Body of pancreas (tissue), 4 donors: ENCODE data around the gene NRP1.

Source experiments
- POLR2A ChIP-seq, 3 donors: fragments of 450-650 bp; IDR thresholded peaks; one replicate each; pipeline ENCODE4 v1.6.1; 2016; ENCODE audit warnings: antibody characterized with exemption in 3 of 3, mild to moderate bottlenecking in 2 of 3
- TF ChIP-seq, protein P1 (sequence below), 7 experiments: fragments of 450-650 bp in 4 of 7; fragments of 200-600 bp in 3 of 7; sonication (generic) in 3 of 7; IDR thresholded peaks; one replicate each; pipeline ENCODE4 v1.5.1; 2016 to 2019; ENCODE audit warnings: antibody characterized with exemption in 7 of 7

DNA sequence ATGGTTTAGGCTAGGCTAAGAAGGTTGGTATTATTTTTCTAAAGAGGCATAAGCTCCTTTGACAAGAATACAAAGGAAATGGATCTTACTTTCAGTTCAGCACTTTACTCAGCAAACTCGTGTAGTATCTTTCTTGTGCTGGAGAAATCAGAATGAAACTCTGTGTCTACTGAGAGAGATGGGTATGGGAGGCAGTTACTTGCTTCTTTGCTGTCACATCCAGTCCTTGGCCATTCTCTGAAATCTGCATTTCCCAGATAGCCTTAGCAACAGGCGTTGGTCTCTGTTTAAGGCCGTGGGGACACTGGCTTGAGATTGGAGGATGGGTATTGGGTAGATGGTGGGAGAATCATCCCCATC lies 180.5 kb downstream of the NRP1 start:
- TF ChIP-seq, protein P1, sequence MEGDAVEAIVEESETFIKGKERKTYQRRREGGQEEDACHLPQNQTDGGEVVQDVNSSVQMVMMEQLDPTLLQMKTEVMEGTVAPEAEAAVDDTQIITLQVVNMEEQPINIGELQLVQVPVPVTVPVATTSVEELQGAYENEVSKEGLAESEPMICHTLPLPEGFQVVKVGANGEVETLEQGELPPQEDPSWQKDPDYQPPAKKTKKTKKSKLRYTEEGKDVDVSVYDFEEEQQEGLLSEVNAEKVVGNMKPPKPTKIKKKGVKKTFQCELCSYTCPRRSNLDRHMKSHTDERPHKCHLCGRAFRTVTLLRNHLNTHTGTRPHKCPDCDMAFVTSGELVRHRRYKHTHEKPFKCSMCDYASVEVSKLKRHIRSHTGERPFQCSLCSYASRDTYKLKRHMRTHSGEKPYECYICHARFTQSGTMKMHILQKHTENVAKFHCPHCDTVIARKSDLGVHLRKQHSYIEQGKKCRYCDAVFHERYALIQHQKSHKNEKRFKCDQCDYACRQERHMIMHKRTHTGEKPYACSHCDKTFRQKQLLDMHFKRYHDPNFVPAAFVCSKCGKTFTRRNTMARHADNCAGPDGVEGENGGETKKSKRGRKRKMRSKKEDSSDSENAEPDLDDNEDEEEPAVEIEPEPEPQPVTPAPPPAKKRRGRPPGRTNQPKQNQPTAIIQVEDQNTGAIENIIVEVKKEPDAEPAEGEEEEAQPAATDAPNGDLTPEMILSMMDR (IDR thresholded peaks at IDR 0.05), result no peak
- no peak for TF ChIP-seq POLR2A (IDR thresholded peaks at IDR 0.05)
